WTC11 (cell line): ENCODE results near the gene IL12RB2.

Source experiments
- TF ChIP-seq, protein P1 (sequence below): fragments of 200-600 bp; IDR thresholded peaks from 2 replicates; pipeline ENCODE4 v1.8.0; 2022; ENCODE audit warnings: antibody characterized with exemption
- TF ChIP-seq, protein P2 (sequence below): sonication (generic); formaldehyde crosslinking; IDR thresholded peaks from 2 replicates; pipeline ENCODE4 v1.8.1; 2022; ENCODE audit warnings: low read depth, mild to moderate bottlenecking, moderate library complexity, missing genetic modification reagents, borderline replicate concordance

DNA sequence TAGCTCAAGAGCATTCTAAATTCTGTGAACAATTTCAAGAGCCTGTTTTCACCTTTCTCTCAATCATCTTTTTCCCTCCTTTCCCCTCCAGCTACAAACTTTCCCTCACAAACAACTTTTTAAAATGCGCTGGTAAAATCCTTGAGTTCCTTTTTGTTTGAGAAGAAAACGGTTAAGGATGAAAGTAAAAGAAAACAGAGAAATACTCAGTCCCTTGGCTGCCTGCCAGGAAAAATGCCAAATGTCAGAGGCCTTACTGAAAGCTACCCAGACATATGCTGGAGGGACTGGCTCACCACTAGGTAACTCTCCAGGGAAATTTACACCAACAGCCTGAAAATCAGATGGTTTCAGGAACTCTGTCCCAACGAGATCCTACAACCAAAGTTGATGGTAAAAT lies 133.5 kb downstream of the IL12RB2 start:
- TF ChIP-seq, protein P1, sequence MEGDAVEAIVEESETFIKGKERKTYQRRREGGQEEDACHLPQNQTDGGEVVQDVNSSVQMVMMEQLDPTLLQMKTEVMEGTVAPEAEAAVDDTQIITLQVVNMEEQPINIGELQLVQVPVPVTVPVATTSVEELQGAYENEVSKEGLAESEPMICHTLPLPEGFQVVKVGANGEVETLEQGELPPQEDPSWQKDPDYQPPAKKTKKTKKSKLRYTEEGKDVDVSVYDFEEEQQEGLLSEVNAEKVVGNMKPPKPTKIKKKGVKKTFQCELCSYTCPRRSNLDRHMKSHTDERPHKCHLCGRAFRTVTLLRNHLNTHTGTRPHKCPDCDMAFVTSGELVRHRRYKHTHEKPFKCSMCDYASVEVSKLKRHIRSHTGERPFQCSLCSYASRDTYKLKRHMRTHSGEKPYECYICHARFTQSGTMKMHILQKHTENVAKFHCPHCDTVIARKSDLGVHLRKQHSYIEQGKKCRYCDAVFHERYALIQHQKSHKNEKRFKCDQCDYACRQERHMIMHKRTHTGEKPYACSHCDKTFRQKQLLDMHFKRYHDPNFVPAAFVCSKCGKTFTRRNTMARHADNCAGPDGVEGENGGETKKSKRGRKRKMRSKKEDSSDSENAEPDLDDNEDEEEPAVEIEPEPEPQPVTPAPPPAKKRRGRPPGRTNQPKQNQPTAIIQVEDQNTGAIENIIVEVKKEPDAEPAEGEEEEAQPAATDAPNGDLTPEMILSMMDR, result no peak
- TF ChIP-seq, protein P2, sequence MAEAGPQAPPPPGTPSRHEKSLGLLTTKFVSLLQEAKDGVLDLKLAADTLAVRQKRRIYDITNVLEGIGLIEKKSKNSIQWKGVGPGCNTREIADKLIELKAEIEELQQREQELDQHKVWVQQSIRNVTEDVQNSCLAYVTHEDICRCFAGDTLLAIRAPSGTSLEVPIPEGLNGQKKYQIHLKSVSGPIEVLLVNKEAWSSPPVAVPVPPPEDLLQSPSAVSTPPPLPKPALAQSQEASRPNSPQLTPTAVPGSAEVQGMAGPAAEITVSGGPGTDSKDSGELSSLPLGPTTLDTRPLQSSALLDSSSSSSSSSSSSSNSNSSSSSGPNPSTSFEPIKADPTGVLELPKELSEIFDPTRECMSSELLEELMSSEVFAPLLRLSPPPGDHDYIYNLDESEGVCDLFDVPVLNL, result no peak
